CD1c-positive myeloid dendritic cell (primary cell): Measurements from ENCODE around the gene CROCC.

Source experiments
- DNase-seq: peaks from one replicate; pipeline ENCODE4 v3.0.0-alpha.2; 2016; ENCODE audit errors: extremely low spot score

Gene CROCC

GRCh38 chr1:16967962-16968361, 46.2 kb downstream of the CROCC start:
- no peak for DNase-seq

GRCh38 chr1:16968372-16968771, 46.6 kb downstream of the CROCC start:
- no peak for DNase-seq

- DNase-seq = no peak
Observed at GRCh38 chr1:16969057-16969611, 47.4 kb downstream of the CROCC start.

GRCh38 chr1:16969651-16970050, 47.9 kb downstream of the CROCC start:
- no peak for DNase-seq

GRCh38 chr1:16970132-16970910, 48.6 kb downstream of the CROCC start:
- DNase-seq = no peak

GRCh38 chr1:16971341-16972188, 49.8 kb downstream of the CROCC start:
- no peak for DNase-seq

- no peak for DNase-seq
Observed at GRCh38 chr1:16972189-16972895, 50.6 kb downstream of the CROCC start.

- DNase-seq = no peak
Observed at GRCh38 chr1:16973215-16973614, 51.5 kb downstream of the CROCC start.

- DNase-seq = no peak
Observed at GRCh38 chr1:16975211-16975610, 53.5 kb downstream of the CROCC start.

GRCh38 chr1:16975838-16976237, 54.1 kb downstream of the CROCC start:
- DNase-seq = no peak

GRCh38 chr1:16976966-16977365, 55.2 kb downstream of the CROCC start:
- no peak for DNase-seq

- DNase-seq = no peak
Observed at GRCh38 chr1:16977377-16977776, 55.6 kb downstream of the CROCC start.

GRCh38 chr1:16978139-16978538, 56.4 kb downstream of the CROCC start:
- DNase-seq = no peak

- DNase-seq = no peak
Observed at GRCh38 chr1:16978567-16979474, 57.1 kb downstream of the CROCC start.

- DNase-seq = no peak
Observed at GRCh38 chr1:16979475-16980327, 58.0 kb downstream of the CROCC start.

- DNase-seq = no peak
Observed at GRCh38 chr1:16980473-16981268, 58.9 kb downstream of the CROCC start, which contains the start of gene MFAP2. Gene MFAP2 (minus strand): TSS chr1:16980620. CDS start chr1:16978273, 2,347 bp downstream.

- no peak for DNase-seq
Observed at GRCh38 chr1:16981269-16981849, 59.6 kb downstream of the CROCC start.

- DNase-seq = no peak
Observed at GRCh38 chr1:16982902-16983301, 61.2 kb downstream of the CROCC start.

GRCh38 chr1:16983649-16984048, 61.9 kb downstream of the CROCC start:
- DNase-seq = no peak
